Measurements from ENCODE around the gene ERC1. TPM values are rescaled to one million over a fixed set of nuclear protein-coding genes. Genes with fewer than 3 reads are reported as not detected.

The ERC1 gene
- total RNA-seq, result 54.2 TPM

DNA sequence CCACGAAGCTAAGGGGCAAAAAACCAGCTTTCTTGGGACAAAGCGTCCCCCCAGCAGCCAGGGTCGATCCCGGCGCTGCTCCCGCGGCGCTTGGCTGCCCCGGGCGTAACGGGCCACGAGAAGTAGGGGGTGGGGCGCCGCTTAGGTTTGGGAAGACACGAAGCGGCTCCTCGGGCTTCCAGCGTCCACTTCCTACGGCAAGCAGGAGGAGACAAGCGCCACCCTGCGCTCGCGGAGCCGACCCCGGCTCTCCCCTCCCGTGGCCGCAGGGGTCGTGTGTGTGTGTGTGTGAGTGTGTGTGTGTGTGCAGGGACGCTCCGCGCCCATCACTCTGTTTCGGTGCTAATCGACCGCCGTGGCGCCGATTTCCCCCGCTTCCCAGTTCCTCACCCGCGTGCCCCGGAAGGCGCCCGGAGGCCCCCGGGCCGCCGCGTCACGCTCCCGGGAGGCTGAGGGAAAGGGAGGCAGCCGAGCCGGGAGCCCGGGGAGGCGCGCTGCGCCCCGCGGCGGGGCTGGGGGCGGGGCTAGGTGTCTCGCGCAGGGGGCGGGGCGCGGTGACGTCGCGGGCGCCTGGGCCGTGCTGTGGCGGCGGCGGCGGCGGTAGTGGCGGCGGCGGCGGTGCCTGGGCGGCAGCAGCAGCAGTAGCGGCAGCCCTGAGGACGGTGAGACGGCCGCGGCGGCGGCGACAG is at the start of gene ERC1:
ERC1 (plus strand) TSS at position 563 of the 689 bp plus-strand sequence. CDS start 36,681 bp downstream, outside the sequence.
- peak; percentile 95 for ATAC-seq

DNA sequence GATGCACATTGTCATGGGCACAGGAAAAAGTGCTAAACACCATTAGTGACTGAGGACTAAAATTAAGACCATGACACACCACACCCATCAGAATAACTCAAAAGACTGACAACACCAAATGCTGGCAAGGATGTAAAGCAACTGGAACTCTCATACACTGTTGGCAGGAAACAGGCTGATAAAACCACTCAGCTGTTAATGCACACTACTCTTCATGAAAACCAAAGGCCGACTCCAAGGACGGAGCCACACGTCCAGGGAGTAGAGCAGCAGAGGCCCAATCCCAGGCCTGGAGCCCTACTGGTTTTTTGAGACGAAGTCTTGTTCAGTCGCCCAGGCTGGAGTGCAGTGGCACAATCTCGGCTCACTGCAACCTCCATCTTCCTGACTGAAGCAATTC is 48.0 kb upstream of the ERC1 start:
- ATAC-seq, result no peak

DNA sequence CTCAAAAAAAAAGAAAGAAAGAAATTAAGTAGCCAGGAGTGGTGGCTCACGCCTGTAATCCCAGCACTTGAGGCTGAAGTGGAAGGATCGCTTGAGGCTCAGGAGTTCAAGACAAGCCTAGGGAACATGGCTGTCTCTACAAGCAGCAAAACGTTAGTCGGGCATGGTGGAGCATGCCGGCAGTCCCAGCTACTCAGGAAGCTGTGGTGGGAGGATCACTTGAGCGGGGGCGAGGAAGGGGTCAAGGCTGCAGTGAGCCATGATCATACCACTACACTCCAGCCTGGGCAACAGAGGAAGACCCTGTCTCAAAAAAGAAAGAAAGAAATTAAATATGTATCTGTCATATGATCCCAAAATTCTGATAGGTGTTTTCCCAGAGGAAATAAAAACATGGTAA is 46.8 kb upstream of the ERC1 start:
- ATAC-seq, result no peak

DNA sequence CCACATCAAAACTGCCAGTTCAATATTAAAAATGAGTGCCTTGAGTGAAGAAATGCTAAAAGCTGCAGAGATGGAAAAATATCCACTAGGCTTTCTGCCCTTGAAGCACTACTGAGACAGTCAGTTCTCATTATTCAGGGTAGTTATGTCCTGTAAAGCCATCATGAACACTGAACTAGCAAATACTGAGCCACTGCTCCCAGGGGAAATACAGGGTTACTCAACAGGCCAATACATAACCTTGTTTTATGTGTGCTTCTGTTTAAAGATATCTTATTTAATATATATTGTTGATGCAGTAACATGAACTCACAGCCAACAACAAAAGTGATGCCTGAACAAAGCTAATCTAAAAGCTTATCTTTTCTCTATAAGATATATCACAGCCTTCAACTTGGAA is 44.8 kb upstream of the ERC1 start:
- no peak for ATAC-seq

DNA sequence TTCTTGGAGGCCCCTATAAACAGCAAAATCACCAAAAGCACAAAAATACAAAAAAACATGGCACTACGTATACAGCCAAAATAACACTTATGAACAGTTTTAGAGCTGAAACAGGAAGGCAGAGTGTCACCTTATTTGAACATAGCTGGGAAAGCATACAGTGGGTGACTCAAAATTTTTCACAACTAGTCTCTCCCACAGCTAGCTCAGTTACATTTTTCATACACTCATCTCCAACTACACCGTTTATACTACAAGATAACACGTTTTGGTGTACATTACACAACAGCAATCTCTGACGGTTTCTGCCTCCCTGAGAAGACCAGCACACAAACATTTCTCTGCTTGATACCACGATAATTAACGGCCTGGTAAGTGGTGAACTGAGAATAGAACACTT is 44.4 kb upstream of the ERC1 start:
- ATAC-seq, result no peak

DNA sequence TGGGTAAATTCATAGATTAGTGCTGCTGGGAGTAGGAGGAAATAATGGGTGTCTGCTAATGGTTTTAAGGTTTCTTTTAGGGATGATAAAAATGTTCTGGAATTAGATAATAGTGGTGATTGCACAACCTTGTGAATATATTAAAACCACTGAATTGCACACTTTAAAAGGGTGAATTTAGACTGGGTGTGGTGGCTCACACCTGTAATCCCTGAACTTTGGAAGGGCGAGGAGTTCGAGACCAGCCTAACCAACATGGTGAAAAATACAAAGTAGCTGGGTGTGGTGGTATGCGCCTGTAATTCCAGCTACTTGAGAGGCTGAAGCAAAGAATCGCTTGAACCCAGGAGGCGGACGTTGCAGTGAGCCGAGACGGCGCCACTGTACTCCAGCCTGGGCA is 42.8 kb upstream of the ERC1 start:
- no peak for ATAC-seq

DNA sequence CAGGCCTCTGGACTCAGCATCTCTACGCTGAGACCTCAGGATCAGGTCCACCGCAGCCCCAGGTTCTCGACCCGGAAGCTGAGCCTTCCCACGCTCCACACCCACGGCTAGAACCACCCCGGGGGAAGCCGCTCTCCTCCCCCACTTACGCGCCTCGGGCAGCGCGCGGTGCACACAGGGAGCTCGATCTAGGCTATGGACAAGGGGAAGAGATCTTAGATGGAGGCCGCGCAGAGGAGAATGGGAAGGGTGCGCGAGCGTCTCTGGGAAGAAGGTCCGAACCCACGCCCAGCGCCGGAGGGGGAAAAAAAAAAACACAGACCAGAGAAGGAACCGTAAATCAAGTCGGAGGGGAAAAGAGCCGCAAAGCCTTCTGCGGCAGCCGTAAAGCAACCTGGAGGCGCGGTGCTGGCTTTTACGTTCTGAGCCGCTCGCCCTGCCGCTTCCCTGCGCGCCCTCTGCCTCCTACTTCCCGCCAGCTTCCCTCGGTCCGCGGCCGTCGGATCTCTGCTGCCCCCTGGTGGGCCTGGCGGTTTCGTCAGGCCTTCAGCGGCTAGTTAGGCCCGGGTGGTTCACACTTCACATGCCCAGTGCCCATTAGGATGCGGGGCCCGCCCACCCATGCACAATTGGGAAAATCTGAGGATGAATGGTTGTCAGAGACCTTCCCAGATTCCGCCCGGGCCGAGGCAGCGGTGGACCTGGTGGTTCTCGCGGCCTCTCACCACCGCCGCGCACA is 41.4 kb upstream of the ERC1 start, which contains the start of gene RAD52:
RAD52 (minus strand) TSS at position 242 of the 739 bp plus-strand sequence. CDS start 16,636 bp downstream, outside the sequence.
- peak; percentile 94 for ATAC-seq

DNA sequence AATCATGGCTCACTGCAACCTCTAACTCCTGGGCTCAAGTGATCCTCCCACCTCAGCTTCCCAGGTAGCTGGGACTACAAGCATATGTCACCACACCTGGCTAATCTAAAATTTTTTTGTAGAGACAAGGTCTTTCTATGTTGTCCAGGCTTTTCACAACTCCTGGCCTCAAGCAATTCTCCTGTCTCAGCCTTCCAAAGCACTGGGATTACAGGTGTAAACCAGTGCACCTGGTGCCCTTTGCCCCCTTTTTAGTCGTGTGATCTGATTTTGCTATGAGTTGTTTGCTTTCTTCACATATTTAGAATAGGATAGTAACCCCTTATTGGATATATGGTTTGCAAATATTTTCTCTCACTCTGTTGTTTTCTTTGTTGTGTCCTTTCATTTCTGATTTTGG is 39.8 kb upstream of the ERC1 start:
- no peak for ATAC-seq

DNA sequence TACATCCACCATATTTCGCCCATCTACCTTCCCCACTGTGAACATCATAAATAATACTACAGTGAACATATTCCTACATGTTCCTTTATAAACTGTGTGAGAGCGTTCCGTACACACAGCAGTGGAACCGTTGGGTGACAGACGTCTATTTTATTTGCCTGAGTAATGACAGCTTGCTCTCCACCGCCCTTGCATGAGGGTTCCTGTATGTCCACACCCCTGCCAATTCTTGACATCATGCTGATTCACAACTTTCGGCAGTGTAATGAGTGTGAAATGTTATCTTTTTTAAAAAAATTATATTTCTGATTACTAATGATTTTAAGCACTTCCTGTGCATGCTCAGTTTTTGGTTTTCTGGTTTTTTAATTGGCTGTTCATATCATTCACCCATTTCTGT is 37.2 kb upstream of the ERC1 start:
- no peak for ATAC-seq

DNA sequence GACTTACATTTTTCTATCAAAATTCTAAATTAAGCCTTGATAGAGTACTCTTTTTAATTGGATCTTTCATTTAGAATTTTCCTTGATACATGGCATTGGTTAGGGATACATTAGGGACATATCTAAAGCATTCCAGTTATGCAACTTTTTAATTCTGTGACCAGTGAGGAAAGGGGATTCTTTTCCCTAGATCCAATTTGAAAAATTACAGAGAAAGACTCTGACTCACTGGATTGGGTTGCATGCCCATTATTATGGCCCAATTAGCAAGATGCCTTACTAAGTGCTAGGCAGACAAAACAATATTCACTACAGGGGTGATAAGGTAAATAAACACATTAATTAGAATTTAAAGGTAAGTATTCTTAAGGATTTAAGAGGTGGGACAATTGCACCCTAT is 36.3 kb upstream of the ERC1 start:
- ATAC-seq, result no peak

DNA sequence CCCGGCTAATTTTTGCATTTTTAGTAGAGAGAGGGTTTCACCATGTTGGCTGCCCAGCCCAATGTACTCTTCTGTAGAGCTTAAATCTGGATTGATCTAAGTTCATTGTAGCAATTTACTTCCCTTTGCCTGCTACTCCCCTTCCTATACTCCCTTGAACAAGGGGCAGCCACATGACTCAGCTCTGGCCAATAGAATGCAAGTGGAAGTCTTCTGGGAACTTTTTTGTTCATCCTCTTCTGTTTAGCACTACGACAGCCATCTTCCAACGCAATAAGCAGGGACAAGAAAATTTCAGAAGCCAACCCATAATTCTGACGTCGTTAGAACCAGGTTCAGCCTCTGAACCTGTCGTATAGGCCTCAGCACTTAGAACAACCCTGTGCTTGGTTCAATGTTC is 35.1 kb upstream of the ERC1 start:
- no peak for ATAC-seq

DNA sequence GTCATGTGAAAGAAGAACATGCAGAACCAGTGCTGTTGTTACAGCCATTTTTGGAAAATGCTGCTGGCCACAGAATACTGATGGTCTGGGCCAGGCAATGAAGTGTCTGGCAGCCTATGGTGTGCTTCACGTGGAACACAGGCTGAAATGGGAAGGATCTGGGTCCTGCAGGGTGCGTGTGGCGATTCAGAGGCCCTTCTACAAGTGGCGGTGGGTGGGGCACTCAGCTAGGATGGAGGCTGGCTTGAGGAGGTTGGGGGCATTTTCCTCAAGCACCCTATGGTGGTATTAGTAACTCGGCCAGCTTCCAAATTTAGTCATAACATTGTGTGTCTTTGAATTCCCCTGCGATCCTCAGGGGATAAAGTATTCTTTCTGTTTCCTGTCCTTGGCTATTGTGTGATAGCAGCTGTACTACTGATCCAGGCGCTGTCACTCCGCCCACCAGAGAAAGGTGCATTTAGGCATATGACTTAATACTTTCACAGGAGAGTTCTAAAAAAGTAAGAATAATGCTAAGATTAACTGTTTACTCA is 32.4 kb upstream of the ERC1 start:
- ATAC-seq, result peak; percentile 23

DNA sequence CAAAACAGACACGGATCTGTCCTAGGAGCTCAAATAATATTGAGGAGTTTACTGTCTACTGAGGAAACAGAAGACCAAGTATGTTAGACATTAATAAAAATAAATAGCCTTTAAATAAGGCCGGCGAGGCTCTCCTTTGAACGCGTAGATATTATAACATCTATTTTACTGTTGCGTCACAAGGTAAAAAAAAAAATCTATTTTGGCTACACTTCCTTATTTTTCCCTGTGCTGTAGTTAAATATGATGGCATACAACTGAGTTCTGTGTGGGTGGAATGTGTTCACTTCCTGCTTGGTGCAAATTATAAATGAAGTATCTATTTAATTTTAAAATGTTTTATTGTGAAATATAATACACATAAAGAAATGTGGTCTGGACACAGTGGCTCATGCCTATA is 24.3 kb upstream of the ERC1 start:
- ATAC-seq, result no peak

DNA sequence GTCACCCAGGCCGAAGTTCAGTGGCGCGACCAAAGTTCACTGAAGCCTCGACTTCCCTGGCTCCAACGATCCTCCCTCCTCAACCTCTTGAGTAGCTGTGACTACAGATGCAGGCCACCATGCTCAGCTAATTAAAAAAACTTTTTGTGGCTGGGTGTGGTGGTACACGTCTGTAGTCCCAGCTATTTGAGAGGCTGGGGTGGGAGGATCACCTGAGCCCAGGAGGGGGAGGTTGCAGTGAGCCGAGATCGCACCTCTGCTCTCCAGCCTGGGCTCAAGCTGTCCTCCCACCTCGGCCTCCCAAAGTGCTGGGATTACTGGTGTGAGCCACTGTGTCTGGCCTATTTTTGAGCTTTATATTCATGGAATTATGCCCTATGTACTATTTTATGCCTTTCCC is 23.4 kb upstream of the ERC1 start:
- no peak for ATAC-seq

DNA sequence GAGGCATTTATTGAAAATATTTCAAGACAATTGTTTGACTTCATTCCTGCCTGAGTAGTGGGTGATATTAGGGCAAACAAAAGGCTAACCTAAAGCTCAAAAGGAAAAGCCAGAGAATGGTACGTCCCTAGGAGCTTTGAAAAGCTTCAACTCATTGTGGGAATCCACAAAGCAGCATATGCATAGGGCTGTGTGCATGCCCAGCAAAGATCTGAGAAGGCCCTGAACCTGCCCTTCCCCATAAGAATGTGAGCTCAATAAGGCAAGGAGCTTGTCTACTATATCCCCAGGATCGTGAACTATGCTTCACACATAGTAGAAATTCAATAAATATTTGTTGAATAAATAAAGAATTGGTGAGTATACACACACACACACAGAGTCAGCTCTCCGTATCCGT is 22.5 kb upstream of the ERC1 start:
- no peak for ATAC-seq

DNA sequence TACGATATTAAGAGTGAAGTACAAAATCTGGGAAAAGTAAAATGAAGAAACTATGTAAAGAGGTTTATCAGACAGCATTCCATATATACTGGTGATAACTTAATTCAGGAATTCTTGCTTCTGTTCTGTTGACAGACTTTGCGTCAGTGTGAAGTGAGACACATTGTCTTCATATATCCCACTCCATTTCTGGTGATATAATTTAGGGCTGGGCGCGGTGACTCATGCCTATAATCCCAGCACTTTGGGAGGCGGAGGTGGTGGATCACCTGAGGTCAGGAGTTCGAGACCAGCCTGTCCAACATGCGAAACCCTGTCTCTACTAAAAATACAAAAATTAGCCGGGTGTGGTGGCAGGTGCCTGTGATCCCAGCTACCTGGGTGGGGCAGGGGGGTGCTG is 21.2 kb upstream of the ERC1 start:
- peak; percentile 23 for ATAC-seq

DNA sequence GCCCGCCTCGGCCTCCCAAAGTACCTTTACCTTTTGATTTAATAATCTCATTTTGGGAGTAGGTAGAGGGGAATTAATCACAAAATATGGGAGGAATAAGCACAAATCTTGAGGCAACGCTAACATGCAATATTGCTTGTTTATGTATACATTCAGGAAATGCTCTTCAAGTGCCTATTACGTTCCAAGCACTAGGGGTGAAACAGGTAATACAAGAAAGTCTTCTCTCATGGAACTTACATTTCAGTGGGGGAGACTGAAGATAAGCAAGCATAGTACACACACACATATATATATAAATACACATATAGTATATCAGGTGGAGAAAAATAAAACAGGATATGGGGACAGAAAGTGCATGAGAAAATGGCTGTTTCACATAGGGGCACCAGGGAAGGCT is 19.0 kb upstream of the ERC1 start:
- no peak for ATAC-seq

DNA sequence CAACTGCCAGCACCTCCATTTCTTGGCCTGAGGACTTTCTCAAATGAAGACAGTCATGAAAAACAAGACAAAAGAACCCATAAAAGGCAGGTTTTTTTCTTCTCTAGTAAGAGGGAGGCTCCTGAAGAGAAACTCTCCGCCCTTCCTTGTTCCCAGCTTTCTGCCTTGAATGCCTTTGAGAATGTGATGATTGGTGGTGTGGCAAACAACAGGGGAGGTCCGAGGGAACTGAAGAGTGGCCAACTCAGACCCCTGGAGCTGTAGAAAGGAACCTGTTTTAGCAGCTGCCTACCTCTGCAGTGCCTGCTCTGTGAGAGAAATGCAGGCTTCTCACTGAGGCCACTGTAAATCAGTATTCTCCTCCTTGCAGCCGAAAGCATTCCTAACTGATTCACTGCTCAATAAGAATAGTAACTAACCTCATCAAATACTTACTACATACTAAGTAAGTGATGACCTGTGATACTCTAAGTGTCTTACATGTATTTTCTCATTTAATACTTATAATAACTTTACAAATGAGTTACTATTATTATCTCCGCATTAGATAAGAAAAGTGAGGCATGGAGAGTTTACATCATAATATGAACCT is 16.7 kb upstream of the ERC1 start:
- no peak for ATAC-seq

DNA sequence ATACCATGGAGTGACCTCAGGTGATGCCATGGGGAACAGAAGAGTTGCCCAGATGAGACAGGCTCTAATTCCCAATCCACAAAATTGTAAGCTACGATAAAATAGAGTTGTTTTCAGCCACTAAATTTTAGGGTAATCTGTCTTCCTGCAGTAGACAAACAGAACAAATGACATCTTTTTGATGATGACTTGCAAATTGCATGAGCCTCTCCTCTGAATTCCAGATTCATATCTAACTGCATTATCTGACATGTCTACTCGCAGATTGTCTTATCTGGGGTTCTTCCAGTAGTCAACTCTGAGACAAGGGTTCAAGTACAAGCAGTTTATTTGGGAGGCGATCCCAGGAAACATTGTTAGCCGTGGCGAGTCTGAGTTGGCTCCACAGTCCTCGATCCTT is 14.4 kb upstream of the ERC1 start:
- no peak for ATAC-seq

DNA sequence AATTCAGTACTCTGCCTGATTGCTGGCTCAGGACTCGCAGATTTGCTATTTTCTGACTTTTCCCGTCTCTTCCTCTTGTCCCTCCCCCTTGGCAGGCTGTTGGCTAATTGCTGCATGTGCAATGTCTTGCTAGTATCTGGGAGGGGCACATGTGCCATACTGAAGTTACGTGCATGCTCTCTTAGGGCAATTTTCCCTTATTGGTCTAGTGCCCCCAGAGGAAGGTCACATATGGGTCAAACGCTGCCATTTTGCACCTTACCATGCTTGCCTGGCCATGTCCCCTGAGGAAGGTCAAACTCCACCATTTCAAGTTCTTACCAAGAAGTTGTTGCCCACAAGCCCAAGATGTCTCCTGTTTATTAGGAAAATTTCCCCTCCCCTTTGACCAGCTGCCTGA is 13.9 kb upstream of the ERC1 start:
- no peak for ATAC-seq

DNA sequence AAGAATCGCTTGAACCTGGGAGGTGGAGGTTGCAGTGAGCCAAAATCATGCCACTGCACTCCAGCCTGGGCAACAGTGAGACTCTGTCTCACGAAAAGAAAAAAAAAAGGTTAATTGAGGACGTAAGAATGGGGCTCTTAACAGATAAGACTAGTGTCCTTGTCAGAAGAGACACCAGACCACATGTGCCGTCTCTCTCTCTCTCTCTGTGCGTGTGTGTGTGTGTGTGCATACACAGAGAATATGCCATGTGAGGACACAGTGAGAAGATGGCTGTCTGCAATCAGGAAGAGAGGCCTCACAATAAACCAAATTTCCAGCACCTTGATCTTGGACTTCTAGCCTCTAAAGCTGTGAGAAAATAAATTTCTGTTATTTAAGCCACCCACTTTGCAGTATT is 11.7 kb upstream of the ERC1 start:
- no peak for ATAC-seq

DNA sequence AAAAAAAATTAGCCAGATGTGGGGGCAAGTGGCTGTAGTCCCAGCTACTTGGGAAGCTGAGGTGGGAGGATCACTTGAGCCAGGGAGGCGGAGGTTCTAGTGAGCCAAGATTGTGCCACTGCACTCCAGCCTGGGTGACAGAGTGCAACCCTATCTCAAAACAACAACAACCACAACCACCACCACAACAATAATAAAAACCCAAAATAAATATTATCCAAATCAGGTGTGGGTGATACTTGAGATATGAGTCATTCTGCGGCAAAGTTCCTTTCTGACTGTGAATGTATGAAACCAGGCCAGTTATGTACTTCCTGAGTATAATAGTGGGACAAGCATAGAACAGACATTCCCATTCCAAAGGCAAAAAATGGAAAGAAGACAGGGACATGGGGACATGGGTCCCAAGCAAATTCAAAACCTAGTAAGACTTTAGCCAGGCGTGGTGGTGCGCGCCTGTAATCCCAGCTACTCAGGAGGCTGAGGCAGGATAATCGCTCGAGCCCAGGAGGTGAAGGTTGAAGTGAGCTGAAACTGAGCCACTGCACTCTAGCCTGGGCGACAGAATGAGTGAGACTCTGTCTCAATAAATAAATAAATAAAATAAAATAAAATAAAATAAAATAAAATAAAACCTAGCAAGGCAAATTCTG is 9.7 kb upstream of the ERC1 start:
- peak; percentile 25 for ATAC-seq

DNA sequence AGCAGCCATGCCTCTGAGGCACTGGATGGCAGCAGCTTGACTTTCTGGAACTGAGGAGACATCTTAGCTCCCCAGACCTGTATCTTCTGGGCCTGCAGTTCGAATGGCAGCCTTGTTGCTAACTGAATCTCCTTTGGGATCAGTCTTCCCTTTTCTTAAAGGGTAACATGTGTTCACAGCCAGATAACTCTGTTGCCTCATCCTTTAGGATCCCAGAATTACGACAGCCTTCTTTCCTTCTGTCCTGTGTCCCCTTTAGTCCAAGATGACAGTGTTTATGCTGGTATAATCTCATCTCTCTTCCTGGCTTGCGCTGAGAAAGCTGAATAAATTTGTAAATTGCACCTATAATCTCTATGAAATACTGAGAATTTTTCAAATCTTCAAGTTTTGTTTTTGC is 9.1 kb upstream of the ERC1 start:
- ATAC-seq, result no peak

Measured in esophagus mucosa (tissue), 1 donor.